Activated T-cell treated with anti-CD3 and anti-CD28 coated beads, Interleukin-2, amount 50 U/mL, for 24 hours (primary cell): Measurements from ENCODE around the gene PARK7.
"Not testable (repeated sequence)": the region's sequence is repeated elsewhere in the genome, so short reads cannot be mapped to it uniquely, and the experiment has no call there.

Source experiments
- DNase-seq: peaks from one replicate; pipeline ENCODE4 v3.0.0-alpha.2; 2020
- H3K27ac Mint-ChIP-seq: 2 replicates; pipeline ENCODE4 v1.8.0; 2020; ENCODE audit warnings: mild to moderate bottlenecking, mixed read lengths
- H3K27me3 Mint-ChIP-seq: 2 replicates; pipeline ENCODE4 v1.8.0; 2020; ENCODE audit warnings: mixed read lengths
- H3K36me3 Mint-ChIP-seq: 2 replicates; pipeline ENCODE4 v1.8.0; 2020; ENCODE audit warnings: low read depth, mixed read lengths
- H3K4me1 Mint-ChIP-seq: 2 replicates; pipeline ENCODE4 v1.8.0; 2020; ENCODE audit warnings: low read depth, mixed read lengths
- H3K4me3 Mint-ChIP-seq: 2 replicates; pipeline ENCODE4 v1.8.0; 2020; ENCODE audit warnings: mild to moderate bottlenecking, moderate library complexity, mixed read lengths
- H3K9me3 Mint-ChIP-seq: 2 replicates; pipeline ENCODE4 v1.8.0; 2020; ENCODE audit warnings: mixed read lengths

Gene PARK7

DNA sequence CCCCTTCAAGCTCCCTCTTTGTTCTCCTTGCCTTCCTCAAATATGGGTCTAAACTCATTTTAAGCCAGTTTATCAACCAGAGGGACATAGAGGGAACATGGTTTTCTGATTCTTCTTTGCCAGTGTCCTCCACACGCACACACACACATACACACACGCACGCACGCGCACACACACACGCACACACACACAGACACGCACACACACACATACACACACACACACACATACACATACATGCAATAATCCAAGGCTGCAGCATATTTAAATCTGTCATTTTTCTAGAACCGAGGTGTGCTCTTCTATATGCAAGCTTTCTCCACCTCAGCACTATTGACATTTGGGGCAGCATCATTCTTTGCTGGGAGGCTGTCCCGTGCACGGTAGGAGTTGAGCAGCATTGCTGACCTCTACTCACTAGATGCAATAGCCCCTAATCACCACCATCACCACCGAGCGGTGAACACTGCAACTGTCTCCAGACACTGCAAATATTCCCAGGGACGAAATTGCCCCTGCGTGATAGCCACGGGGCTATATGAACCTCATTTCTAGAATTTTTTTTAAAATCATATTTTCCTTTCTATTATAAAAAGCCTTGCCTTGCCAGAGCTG, 28.9 kb upstream of the PARK7 start:
- Mint-ChIP-seq H3K4me1 (peaks cover 68% of the 10 kb centered on the region), H3K36me3 (peaks cover 91% of the 10 kb centered on the region), H3K4me3 (no peak overlapping the region), H3K27me3 (peaks cover 3% of the 10 kb centered on the region), H3K9me3 (no peaks in the 10 kb centered on the region), H3K27ac (peak overlapping the region; percentile 33)
- no peak for DNase-seq

GRCh38 chr1:7938070-7938469, 23.4 kb upstream of the PARK7 start:
- Mint-ChIP-seq H3K27ac (peak overlapping the region; percentile 23), H3K4me1 (peaks cover 71% of the 10 kb centered on the region), H3K4me3 (peak overlapping the region; percentile 77), H3K27me3 (peaks cover 3% of the 10 kb centered on the region), H3K9me3 (no peaks in the 10 kb centered on the region), H3K36me3 (peaks cover 64% of the 10 kb centered on the region)
- DNase-seq = no peak

GRCh38 chr1:7940034-7940433, 21.5 kb upstream of the PARK7 start:
- H3K4me3 Mint-ChIP-seq = peak overlapping the region; percentile 77
- no peak for DNase-seq
- no peaks in the 10 kb centered on the region for H3K9me3 Mint-ChIP-seq
- peaks cover 3% of the 10 kb centered on the region for H3K27me3 Mint-ChIP-seq
- H3K27ac Mint-ChIP-seq = peak overlapping the region; percentile 92
- peaks cover 76% of the 10 kb centered on the region for H3K4me1 Mint-ChIP-seq
- H3K36me3 Mint-ChIP-seq = peaks cover 47% of the 10 kb centered on the region

DNA sequence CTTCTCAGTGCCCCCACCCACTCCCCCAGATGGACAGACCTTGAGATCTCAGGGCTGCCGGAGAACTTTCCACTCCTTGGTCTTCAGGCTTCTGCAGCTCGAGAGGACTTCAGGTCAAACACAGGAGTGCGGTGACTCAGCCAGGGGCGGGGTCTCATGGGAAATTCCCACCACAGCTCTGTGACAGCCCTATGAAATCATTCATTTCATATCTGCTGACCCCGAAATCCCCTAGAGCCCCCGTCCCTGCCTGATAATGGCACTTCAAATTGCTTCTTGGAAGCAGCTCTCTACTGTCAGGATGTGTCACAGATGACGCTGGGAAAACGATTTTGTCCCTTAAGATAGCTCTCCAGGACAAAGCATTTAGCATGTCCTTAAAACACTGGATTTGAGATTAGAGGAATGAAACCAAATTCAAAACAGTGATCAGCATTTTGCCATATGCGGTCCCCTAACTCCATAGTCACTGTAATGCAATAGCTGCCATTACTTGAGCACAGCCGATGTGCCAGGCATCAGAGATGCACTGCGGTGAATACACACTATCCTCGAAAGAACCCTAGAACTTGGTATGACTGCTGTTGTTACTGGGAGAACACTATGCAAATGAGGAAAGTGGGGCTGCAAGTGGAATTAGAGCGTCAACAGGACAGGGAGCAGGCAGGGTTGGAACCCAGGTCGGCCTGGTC, 20.6 kb upstream of the PARK7 start, which contains the start of gene TNFRSF9:
TNFRSF9 (minus strand) TSS at position 95 of the 692 bp plus-strand sequence. CDS start 845 bp downstream, outside the sequence.
- Mint-ChIP-seq H3K27me3 (peaks cover under 1% of the 10 kb centered on the region), H3K4me1 (peaks cover 72% of the 10 kb centered on the region), H3K4me3 (peak within 1 kb of the TSS; percentile 77), H3K27ac (peak within 1 kb of the TSS; percentile 92), H3K36me3 (peaks cover 38% of the 10 kb centered on the region), H3K9me3 (no peaks in the 10 kb centered on the region)
- peak; percentile 87 for DNase-seq

DNA sequence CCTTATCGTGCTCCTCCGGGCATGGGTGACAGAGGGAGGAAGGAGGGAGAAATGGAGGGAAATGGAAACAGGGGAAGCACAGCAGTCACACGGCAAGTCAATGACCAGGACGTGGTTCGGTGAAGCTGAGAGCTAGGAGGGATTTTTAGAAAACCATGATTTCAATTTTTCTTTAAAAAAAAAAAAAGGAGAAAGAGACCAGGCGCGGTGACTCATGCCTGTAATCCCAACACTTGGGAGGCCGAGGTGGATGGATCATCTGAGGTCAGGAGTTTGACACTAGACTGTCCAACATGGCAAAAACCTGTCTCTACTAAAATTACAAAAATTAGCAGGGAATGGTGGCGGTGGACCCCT, 20.1 kb upstream of the PARK7 start:
- peak overlapping the region; percentile 92 for H3K27ac Mint-ChIP-seq
- H3K36me3 Mint-ChIP-seq = peaks cover 33% of the 10 kb centered on the region
- DNase-seq = no peak
- no peaks in the 10 kb centered on the region for H3K9me3 Mint-ChIP-seq
- no peaks in the 10 kb centered on the region for H3K27me3 Mint-ChIP-seq
- peaks cover 71% of the 10 kb centered on the region for H3K4me1 Mint-ChIP-seq
- peak overlapping the region; percentile 77 for H3K4me3 Mint-ChIP-seq

DNA sequence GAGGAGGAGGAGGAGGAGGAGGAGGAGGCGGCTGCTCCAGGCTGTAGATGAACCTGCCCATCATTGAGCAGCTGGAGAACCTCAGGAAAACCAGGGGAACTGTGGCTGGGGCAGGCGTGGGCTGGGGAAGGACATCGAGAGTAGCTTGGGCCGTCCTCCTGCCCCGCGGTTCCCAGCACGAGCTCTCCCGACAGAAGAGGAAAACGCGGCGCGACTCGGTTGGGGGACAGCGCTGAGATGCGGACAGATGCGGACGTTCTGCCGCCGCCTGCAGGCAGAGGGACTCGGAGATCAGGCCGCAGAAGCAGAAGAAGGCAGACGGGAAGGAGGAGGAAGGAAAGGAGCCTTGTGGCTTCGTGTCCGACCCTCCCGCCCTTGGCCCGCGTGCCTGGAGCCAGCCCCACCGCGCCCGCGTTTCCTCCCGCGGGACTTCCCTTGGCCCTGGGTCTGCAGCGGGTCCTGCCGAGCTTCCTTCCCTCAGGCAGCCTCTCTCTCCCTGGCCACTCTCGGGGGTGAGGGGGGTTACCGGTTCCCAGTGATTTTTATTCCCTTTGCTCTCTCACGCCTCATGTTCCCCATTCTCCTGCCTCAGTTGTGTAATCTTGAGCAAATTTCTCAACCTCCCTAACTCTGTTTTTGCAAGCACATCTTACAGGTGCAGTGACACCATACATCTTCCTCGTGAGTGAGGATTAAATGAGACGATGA, 19.1 kb upstream of the PARK7 start:
- H3K27ac Mint-ChIP-seq = peak overlapping the region; percentile 92
- H3K4me1 Mint-ChIP-seq = peaks cover 63% of the 10 kb centered on the region
- H3K36me3 Mint-ChIP-seq = peaks cover 25% of the 10 kb centered on the region
- peak overlapping the region; percentile 77 for H3K4me3 Mint-ChIP-seq
- no peaks in the 10 kb centered on the region for H3K9me3 Mint-ChIP-seq
- DNase-seq = peak; percentile 68
- no peaks in the 10 kb centered on the region for H3K27me3 Mint-ChIP-seq

GRCh38 chr1:7943251-7943650, 18.3 kb upstream of the PARK7 start:
- peaks cover 64% of the 10 kb centered on the region for H3K4me1 Mint-ChIP-seq
- no peak for DNase-seq
- H3K36me3 Mint-ChIP-seq = peaks cover 18% of the 10 kb centered on the region
- peak overlapping the region; percentile 69 for H3K27ac Mint-ChIP-seq
- H3K27me3 Mint-ChIP-seq = no peaks in the 10 kb centered on the region
- no peaks in the 10 kb centered on the region for H3K9me3 Mint-ChIP-seq
- H3K4me3 Mint-ChIP-seq = peak overlapping the region; percentile 52

GRCh38 chr1:7948960-7949359, 12.6 kb upstream of the PARK7 start:
- peak; percentile 55 for DNase-seq
- peaks cover 6% of the 10 kb centered on the region for H3K36me3 Mint-ChIP-seq
- H3K27me3 Mint-ChIP-seq = no peaks in the 10 kb centered on the region
- H3K9me3 Mint-ChIP-seq = no peaks in the 10 kb centered on the region
- H3K4me1 Mint-ChIP-seq = peaks cover 50% of the 10 kb centered on the region
- peak overlapping the region; percentile 10 for H3K4me3 Mint-ChIP-seq
- H3K27ac Mint-ChIP-seq = peak overlapping the region; percentile 94

- H3K4me1 Mint-ChIP-seq = peaks cover 69% of the 10 kb centered on the region
- not testable (repeated sequence) for H3K27ac Mint-ChIP-seq, H3K36me3 Mint-ChIP-seq, H3K9me3 Mint-ChIP-seq, H3K27me3 Mint-ChIP-seq, DNase-seq, H3K4me3 Mint-ChIP-seq
Measured at GRCh38 chr1:7952791-7953190, 8.7 kb upstream of the PARK7 start.

GRCh38 chr1:7953850-7954609, 7.5 kb upstream of the PARK7 start:
- H3K36me3 Mint-ChIP-seq = peaks cover 8% of the 10 kb centered on the region
- H3K9me3 Mint-ChIP-seq = no peaks in the 10 kb centered on the region
- H3K4me1 Mint-ChIP-seq = peaks cover 57% of the 10 kb centered on the region
- peak overlapping the region; percentile 87 for H3K4me3 Mint-ChIP-seq
- H3K27ac Mint-ChIP-seq = peak overlapping the region; percentile 98
- peak; percentile 91 for DNase-seq
- H3K27me3 Mint-ChIP-seq = no peaks in the 10 kb centered on the region

DNA sequence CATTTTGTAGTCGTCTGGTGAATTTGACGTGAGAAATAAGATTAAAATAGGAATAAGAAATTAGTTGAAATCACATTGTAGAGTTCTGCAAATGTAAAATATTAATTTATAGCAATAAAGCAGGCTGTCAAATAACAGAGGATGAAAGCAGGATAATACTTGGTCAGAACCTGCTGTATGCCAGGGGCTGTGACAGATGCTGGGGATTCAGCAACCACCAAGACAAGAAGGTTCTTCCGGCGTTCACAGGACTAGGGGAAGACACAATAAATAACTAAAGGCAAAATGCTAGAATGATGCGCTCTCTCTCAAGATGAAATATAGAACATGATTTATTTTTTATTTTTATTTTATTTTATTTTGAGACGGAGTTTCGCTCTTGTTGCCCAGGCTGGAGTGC, 6.8 kb upstream of the PARK7 start:
- Mint-ChIP-seq H3K9me3 (no peaks in the 10 kb centered on the region), H3K27me3 (no peaks in the 10 kb centered on the region), H3K4me3 (peak overlapping the region; percentile 87), H3K36me3 (peaks cover 8% of the 10 kb centered on the region), H3K4me1 (peaks cover 56% of the 10 kb centered on the region), H3K27ac (peak overlapping the region; percentile 98)
- DNase-seq = no peak

GRCh38 chr1:7956218-7957032, 5.1 kb upstream of the PARK7 start:
- no peaks in the 10 kb centered on the region for H3K9me3 Mint-ChIP-seq
- H3K27me3 Mint-ChIP-seq = no peaks in the 10 kb centered on the region
- H3K36me3 Mint-ChIP-seq = peaks cover 18% of the 10 kb centered on the region
- H3K27ac Mint-ChIP-seq = peak overlapping the region; percentile 77
- peak overlapping the region; percentile 28 for H3K4me3 Mint-ChIP-seq
- DNase-seq = no peak
- peaks cover 53% of the 10 kb centered on the region for H3K4me1 Mint-ChIP-seq

GRCh38 chr1:7960165-7960564, 1.3 kb upstream of the PARK7 start:
- H3K27ac Mint-ChIP-seq = peak overlapping the region; percentile 99

DNA sequence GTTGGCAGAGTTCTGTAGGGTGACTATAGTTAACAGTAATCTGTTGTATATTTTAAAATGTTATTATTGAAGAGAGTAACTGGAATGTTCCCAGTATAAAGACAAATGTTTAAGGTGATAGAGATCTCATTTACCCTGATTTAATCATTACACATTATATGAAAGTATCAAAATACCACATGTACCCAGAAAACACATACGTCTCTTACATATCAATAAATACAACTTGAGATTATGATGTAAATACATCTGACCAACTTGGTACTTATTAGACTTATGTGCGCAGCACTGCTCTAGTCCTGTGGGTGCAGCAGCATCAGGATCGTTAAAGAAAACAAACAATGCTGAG, 670 bp upstream of the PARK7 start:
- peaks cover 63% of the 10 kb centered on the region for H3K4me1 Mint-ChIP-seq
- H3K4me3 Mint-ChIP-seq = peak overlapping the region; percentile 99
- no peak for DNase-seq

More at GRCh38 chr1:7960165-7960564, 1.3 kb upstream of the PARK7 start:
- Mint-ChIP-seq H3K9me3 (no peaks in the 10 kb centered on the region), H3K4me1 (peaks cover 63% of the 10 kb centered on the region), H3K36me3 (peaks cover 46% of the 10 kb centered on the region), H3K27me3 (no peaks in the 10 kb centered on the region), H3K4me3 (peak overlapping the region; percentile 99)
- DNase-seq = no peak

More for the DNA sequence above, 670 bp upstream of the PARK7 start:
- no peaks in the 10 kb centered on the region for H3K27me3 Mint-ChIP-seq
- H3K9me3 Mint-ChIP-seq = no peaks in the 10 kb centered on the region
- peaks cover 53% of the 10 kb centered on the region for H3K36me3 Mint-ChIP-seq
- H3K27ac Mint-ChIP-seq = peak overlapping the region; percentile 99
